GM21825 (cell line): ENCODE measurements around the gene SFTA2.
"Not testable (repeated sequence)": the region's sequence is repeated elsewhere in the genome, so short reads cannot be mapped to it uniquely, and the experiment has no call there.

Source experiments
- ATAC-seq: cut with Tn5 transposase; IDR thresholded peaks from one replicate; pipeline ENCODE4 v1.9.1; 2021; ENCODE audit warnings: mild to moderate bottlenecking, moderate library complexity; ENCODE audit not compliant: unreplicated experiment

The SFTA2 gene

GRCh38 chr6:30914076-30914853, 17.7 kb downstream of the SFTA2 start, which contains the start of gene VARS2:
Gene VARS2, plus strand, starts transcription at chr6:30914238. Its CDS starts 599 bp downstream, at chr6:30914837.
- peak; percentile 66 for ATAC-seq

- no peak for ATAC-seq
Measured at GRCh38 chr6:30913721-30914075, 18.3 kb downstream of the SFTA2 start.

GRCh38 chr6:30912746-30913520, 19.0 kb downstream of the SFTA2 start:
- ATAC-seq: no peak

DNA sequence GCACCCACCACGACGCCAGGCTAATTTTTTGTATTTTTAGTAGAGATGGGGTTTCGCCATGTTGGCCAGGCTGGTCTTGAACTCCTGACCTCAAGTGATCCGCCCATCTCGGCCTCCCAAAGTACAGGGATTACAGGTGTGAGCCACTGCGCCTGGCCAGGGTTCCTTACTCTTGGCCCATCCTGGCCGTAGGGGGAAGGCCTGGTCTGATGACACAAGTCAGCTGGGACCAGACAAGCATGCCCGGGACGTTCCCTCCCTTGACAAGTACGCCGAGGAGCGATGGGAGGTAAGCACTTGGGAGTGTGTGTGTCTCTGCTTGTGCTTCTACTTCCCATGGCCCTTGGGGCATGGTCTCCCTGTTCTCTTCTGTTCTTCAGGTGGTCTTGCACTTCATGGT, 21.5 kb downstream of the SFTA2 start:
- ATAC-seq: not testable (repeated sequence)

- no peak for ATAC-seq
Measured at GRCh38 chr6:30908700-30909099, 23.3 kb downstream of the SFTA2 start.

DNA sequence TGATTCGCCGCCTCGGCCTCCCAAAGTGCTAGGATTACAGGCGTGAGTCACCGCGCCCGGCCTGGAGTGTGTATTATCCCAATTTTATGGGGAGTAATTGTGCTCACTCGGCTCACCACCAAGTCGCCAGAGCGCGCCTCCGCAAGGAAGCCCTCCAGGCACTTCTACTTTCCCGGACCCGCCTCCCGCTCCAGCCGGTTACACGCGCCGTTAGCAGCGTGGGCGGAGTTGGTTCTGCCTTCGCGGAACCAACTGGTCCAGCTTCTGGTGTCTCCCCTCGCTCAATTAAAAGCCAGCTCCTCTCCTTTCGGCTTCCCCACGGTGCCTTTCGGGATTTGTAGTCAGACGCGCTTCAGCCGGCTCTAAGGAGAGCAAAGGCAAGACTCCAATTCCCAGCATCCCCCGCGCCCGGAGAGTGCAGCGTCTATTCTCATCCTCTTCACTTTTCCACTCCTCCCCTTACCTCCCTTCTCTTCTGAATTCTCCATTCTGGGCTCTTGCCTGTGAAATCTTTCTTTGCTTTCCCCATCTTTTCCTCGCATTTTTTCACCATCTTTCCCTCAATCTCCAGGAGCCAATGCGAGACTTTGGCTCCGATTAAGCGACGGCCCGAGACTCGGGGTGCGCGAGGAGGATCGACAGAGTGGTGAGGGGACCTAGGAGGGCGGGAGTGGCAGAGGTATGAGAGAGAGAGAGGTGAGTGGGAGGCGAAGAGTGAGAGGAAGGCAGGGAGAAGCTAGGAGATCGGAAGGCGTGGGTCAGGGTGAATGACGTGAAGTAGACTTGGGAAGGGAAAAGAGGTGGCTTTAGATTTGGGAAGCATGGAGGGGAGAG, 24.0 kb downstream of the SFTA2 start, which contains the start of gene GTF2H4:
Gene GTF2H4, plus strand, starts transcription at position 450 of the 834 bp plus-strand sequence.
- peak; percentile 91 for ATAC-seq

- ATAC-seq: not testable (repeated sequence)
Measured at GRCh38 chr6:30907290-30907757, 24.6 kb downstream of the SFTA2 start.

DNA sequence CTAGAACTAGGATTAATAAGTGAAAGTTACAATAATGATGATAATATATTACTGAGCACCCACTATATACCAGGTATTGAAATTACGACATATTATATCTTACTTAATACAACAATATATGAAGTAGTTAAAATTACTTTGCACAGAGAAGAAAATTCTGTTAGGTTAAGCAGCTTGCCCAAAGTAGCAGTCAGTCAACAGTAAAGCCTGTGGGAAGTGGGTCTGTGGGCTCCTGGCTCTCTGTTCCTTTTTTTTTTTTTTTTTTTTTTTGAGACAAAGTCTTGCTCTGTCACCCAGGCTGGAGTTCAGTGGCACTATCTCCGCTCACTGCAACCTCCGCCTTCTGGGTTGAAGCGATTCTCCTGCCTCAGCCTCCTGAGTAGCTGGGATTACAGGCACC, 28.7 kb downstream of the SFTA2 start:
- ATAC-seq: no peak

DNA sequence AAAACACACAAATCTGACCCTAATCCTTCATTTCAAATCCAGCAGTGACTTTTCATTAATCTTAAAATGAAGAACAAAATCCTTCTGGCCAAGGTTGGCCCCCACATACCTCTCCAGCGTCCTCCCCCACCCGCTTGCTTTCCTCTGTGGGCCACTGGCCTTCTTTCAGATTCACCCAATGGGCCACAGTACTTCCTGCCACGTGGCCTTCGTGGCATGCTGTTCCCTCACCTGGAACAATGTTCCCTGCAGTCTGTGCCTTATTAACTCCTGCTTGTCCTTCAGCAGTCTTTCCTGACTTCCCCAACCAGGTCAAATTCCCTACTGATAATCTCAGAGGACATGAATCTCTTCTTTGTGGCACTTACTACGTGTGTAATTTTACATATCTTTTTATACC, 29.3 kb downstream of the SFTA2 start:
- no peak for ATAC-seq

DNA sequence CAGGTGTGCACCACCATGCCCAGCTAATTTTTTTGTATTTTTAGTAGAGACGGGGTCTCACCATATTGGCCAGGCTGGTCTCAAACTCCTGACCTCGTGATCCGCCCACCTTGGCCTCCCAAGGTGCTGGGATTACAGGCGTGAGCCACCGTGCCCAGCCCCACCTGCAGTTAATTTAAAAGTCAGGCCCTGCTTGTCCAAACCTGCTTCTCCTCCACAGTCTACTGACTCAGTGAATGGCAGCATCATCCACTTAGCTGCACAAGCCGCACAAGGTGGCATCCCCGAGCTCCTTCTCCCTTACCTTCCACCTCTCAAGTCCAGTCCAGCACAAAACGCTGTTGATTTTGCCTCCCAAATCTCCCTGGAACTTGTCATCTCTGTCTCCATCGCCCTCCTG, 29.8 kb downstream of the SFTA2 start:
- ATAC-seq: not testable (repeated sequence)

DNA sequence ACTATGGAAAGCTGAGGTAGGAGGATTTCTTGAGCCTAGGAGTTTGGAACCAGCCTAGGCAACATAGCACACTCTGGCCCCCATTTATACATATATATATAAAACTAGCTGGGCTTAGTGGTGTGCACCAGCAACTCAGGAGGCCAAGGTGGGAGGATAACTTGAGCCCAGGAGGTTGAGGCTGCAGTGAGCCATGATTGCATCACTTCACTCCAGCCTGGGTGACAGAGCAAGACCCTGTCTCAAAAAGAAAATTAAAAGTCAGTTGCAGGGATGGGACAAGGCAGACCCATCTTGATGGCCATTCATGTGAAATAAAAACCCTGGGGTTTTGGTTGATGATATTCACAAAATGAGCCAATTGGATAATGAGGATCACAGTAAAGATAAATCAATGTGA, 30.5 kb downstream of the SFTA2 start:
- no peak for ATAC-seq

- no peak for ATAC-seq
Measured at GRCh38 chr6:30900863-30901417, 31.0 kb downstream of the SFTA2 start.

- no peak for ATAC-seq
Measured at GRCh38 chr6:30898750-30899360, 33.1 kb downstream of the SFTA2 start.

GRCh38 chr6:30897882-30898281, 34.1 kb downstream of the SFTA2 start:
- ATAC-seq: no peak

GRCh38 chr6:30896541-30896940, 35.4 kb downstream of the SFTA2 start:
- ATAC-seq: no peak

GRCh38 chr6:30895343-30895742, 36.6 kb downstream of the SFTA2 start:
- no peak for ATAC-seq

DNA sequence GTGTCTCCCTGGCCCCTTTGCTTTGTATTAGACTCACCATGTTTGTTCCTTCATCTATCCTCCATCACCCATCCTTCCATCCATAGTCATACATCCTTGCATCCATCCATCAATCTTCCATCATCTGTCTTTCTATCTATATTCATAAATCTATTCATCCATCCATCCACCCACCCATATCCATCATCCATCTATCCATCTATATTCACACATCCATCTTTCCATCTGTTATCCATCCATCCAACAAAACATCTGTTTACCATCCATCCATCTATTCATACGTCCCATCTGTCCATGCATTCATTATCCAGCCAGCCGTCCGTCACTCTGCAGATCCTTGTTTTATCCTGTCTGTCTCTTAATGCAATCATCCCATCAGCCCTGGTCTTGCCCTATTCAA, 37.0 kb downstream of the SFTA2 start:
- no peak for ATAC-seq

GRCh38 chr6:30894381-30894780, 37.6 kb downstream of the SFTA2 start:
- no peak for ATAC-seq

GRCh38 chr6:30893666-30894065, 38.3 kb downstream of the SFTA2 start:
- ATAC-seq: no peak

DNA sequence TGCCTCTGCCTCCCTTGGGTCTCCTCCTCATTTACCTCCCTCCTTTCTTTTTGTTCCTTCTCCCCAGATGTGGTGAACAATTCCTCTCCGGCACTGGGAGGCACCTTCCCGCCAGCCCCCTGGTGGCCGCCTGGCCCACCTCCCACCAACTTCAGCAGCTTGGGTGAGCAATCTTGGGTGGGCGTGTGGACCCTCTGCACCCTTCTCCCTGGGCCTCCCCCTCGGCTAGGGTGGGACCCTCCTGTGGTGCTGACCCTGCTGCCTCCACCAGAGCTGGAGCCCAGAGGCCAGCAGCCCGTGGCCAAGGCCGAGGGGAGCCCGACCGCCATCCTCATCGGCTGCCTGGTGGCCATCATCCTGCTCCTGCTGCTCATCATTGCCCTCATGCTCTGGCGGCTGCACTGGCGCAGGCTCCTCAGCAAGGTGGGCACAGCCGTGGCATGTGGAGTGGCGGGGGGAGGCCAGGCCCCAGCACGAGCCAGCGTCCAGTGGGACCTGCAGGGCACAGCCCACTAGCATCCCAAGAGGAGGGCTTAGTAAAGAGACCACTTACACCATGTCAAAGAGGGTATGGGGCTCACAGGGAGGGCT, 38.9 kb downstream of the SFTA2 start:
- no peak for ATAC-seq
